Caco-2 (cell line): ENCODE measurements around the gene GPR61. TPM values are rescaled to one million over a fixed set of nuclear protein-coding genes. Genes with fewer than 3 reads are reported as not detected.

Experiments used
- BruUV-seq: library from RNA; stranded (reverse); fragments of 400-500 nt; replicated peaks from 2 replicates; lab custom pipeline; 2021; lab: Mats Ljungman, UMichigan
- CTCF ChIA-PET: fragments of 300-600 bp; sonication (Branson Sonifier 250); formaldehyde crosslinking; loops from one replicate; lab custom pipeline; 2022; ENCODE audit warnings: antibody characterized with exemption; lab: Charles Lee
- POLR2A ChIA-PET: fragments of 300-600 bp; sonication (Branson Sonifier 250); formaldehyde crosslinking; loops from one replicate; lab custom pipeline; 2022; ENCODE audit warnings: antibody characterized with exemption; lab: Charles Lee
- DNase-seq, 2 experiments: peaks; one replicate each; pipeline versions ENCODE4 v3.0.0 to v3.0.0-alpha.2; 2020 to 2022
- H3K27me3 ChIP-seq: replicated peaks from 2 replicates; pipeline ENCODE4 v1.6.0; 2011; ENCODE audit warnings: low read length; ENCODE audit not compliant: control insufficient read depth, insufficient read depth
- H3K36me3 ChIP-seq: 2 replicates; pipeline ENCODE4 v1.5.1; 2011; ENCODE audit warnings: low read length; ENCODE audit not compliant: control insufficient read depth, insufficient read depth
- H3K4me1 ChIP-seq: fragments of 250-450 bp; sonication (Bioruptor Pico); 2 replicates; pipeline ENCODE4 v1.5.1; 2020; ENCODE audit warnings: mild to moderate bottlenecking
- H3K4me3 ChIP-seq: 2 replicates; pipeline ENCODE4 v1.5.1; 2011; ENCODE audit warnings: low read depth, mild to moderate bottlenecking, control low read depth, low read length
- H3K9me3 ChIP-seq: fragments of 250-450 bp; sonication (Bioruptor Pico); 2 replicates; pipeline ENCODE4 v1.5.1; 2020; ENCODE audit warnings: mild to moderate bottlenecking, moderate library complexity
- H3K27ac Mint-ChIP-seq: one replicate; pipeline ENCODE4 v1.8.0; 2022; ENCODE audit warnings: mixed read lengths; ENCODE audit not compliant: unreplicated experiment
- H3K27me3 Mint-ChIP-seq: one replicate; pipeline ENCODE4 v1.8.0; 2022; ENCODE audit warnings: mixed read lengths; ENCODE audit not compliant: insufficient read depth, unreplicated experiment
- H3K36me3 Mint-ChIP-seq: one replicate; pipeline ENCODE4 v1.8.0; 2022; ENCODE audit warnings: mild to moderate bottlenecking, mixed read lengths; ENCODE audit not compliant: insufficient read depth, unreplicated experiment
- H3K4me1 Mint-ChIP-seq: one replicate; pipeline ENCODE4 v1.8.0; 2022; ENCODE audit warnings: low read depth, mixed read lengths; ENCODE audit not compliant: unreplicated experiment
- H3K4me3 Mint-ChIP-seq: one replicate; pipeline ENCODE4 v1.8.0; 2022; ENCODE audit warnings: mild to moderate bottlenecking, moderate library complexity, mixed read lengths; ENCODE audit not compliant: unreplicated experiment
- H3K9me3 Mint-ChIP-seq: one replicate; pipeline ENCODE4 v1.8.0; 2022; ENCODE audit warnings: mixed read lengths; ENCODE audit not compliant: unreplicated experiment
- intact Hi-C: fragments of 100-400 bp; cut with micrococcal nuclease; formaldehyde crosslinking; loops from one replicate; pipeline ENCODE4 v1.10.0; 2022; ENCODE audit not compliant: unreplicated experiment
- total RNA-seq: library from RNA; stranded (reverse); gene quantifications from 2 replicates; pipeline ENCODE4 v1.2.3, GENCODE V29; 2022
- TF ChIP-seq, protein P1 (sequence below), 2 experiments: fragments of 200-600 bp in 1 of 2; IDR thresholded peaks; 1 replicate in 1 of 2; 2 replicates in 1 of 2; pipeline versions ENCODE4 v1.5.1 to v1.8.0; 2011 to 2022; ENCODE audit warnings: antibody characterized with exemption in 1 of 2, control low read depth in 1 of 2, inconsistent platforms in 1 of 2, low read depth in 1 of 2, low read length in 1 of 2, mild to moderate bottlenecking in 1 of 2, moderate library complexity in 1 of 2; ENCODE audit not compliant: insufficient read depth in 1 of 2, severe bottlenecking in 1 of 2, unreplicated experiment in 1 of 2

GPR61 gene
- total RNA-seq, 1 experiment from 2014 or later, result not detected

DNA sequence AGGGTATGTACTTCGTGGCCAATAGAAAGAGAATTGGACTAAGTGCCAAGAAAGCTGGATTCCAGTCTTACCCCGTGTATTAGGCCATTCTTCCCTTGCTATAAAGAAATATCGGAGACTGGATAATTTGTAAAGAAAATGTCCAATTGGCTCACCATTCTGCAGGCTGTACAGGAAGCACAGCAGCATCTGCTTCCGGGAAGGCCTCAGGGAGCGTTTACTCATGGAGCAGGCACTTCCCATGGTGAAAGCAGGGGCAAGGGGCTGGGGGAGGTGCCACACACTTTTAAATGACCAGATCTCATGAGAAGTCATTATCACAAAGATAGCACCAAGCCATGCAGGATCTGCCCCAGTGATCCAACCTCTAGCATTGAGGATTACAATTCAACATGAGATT is 22.3 kb upstream of the GPR61 start:
- H3K9me3 ChIP-seq, result no peaks in the 10 kb centered on the region
- H3K4me3 ChIP-seq, result no peak overlapping the region
- H3K27ac Mint-ChIP-seq, result no peak overlapping the region
- CTCF ChIA-PET, result no interaction called here
- no peaks in the 10 kb centered on the region for H3K4me1 ChIP-seq
- POLR2A ChIA-PET, result no interaction called here
- H3K4me1 Mint-ChIP-seq, result no peaks in the 10 kb centered on the region
- H3K9me3 Mint-ChIP-seq, result no peaks in the 10 kb centered on the region
- no peaks in the 10 kb centered on the region for H3K36me3 ChIP-seq
- no peaks in the 10 kb centered on the region for H3K27me3 ChIP-seq
- peaks cover 2% of the 10 kb centered on the region for H3K27me3 Mint-ChIP-seq
- TF ChIP-seq, protein P1, sequence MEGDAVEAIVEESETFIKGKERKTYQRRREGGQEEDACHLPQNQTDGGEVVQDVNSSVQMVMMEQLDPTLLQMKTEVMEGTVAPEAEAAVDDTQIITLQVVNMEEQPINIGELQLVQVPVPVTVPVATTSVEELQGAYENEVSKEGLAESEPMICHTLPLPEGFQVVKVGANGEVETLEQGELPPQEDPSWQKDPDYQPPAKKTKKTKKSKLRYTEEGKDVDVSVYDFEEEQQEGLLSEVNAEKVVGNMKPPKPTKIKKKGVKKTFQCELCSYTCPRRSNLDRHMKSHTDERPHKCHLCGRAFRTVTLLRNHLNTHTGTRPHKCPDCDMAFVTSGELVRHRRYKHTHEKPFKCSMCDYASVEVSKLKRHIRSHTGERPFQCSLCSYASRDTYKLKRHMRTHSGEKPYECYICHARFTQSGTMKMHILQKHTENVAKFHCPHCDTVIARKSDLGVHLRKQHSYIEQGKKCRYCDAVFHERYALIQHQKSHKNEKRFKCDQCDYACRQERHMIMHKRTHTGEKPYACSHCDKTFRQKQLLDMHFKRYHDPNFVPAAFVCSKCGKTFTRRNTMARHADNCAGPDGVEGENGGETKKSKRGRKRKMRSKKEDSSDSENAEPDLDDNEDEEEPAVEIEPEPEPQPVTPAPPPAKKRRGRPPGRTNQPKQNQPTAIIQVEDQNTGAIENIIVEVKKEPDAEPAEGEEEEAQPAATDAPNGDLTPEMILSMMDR (IDR thresholded peaks at IDR 0.05; ENCODE audit: insufficient read depth in 1 of 2, low read depth in 1 of 2, low read length in 1 of 2, severe bottlenecking in 1 of 2, unreplicated experiment in 1 of 2), result no peak
- BruUV-seq, result no TSS peak
- no peak for DNase-seq
- H3K36me3 Mint-ChIP-seq, result no peaks in the 10 kb centered on the region
- no peak overlapping the region for H3K4me3 Mint-ChIP-seq
- intact Hi-C loops, result no loop called here

DNA sequence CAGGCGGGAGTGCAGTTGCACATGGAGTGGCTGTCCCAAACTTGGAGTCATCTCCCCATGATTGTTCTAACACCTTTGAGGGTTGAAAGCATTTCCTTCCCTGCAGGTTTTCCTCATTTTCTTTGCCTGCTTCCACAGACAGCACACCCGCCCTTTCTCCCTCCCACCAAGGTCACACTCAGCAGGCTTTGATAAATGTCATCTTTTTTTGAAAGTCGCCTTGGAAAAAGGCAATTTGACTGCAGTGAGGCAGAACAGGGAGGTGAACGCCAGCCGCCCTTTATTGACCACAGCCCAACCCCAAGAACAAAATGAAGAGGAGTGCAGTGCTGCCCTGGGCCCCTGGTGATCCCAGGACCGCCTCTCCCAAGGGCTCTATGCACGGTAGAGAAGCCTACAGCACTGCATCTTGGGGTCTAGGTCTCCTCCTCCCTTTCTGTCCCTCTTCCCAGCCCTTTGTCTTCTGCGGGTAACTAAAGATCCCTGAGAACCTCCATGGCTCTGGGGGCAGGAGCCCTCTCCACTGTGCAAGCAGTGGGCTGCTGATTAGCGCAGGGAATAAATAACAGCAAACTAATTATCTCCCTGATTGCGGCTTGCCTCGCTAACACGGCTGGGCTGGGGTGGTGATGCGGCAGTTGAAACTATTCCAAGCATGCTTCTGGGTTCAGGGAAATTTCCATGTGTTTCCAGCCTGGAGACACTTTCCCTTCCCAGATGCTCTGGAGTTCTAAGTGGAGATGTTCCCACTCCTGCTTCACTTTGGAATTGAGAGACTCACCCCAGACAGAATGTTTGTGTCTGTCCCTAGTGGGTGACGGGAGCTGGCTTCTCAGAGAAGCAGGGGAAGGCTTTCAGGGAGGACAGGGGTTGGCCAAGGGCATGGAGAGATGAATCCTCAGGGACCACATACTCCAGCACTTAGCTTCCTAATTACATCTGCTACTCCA is 18.4 kb upstream of the GPR61 start:
- Mint-ChIP-seq H3K36me3 (no peaks in the 10 kb centered on the region), H3K27me3 (peaks cover 16% of the 10 kb centered on the region), H3K4me1 (no peaks in the 10 kb centered on the region), H3K4me3 (no peak overlapping the region), H3K9me3 (no peaks in the 10 kb centered on the region), H3K27ac (no peak overlapping the region)
- ChIA-PET CTCF (no interaction called here), POLR2A (no interaction called here)
- H3K9me3 ChIP-seq, result no peaks in the 10 kb centered on the region
- H3K4me3 ChIP-seq, result no peak overlapping the region
- no peak for DNase-seq
- H3K36me3 ChIP-seq, result no peaks in the 10 kb centered on the region
- no TSS peak for BruUV-seq
- H3K27me3 ChIP-seq, result no peaks in the 10 kb centered on the region
- intact Hi-C loops, result no loop called here
- TF ChIP-seq, protein P1 (IDR thresholded peaks at IDR 0.05; ENCODE audit: insufficient read depth in 1 of 2, low read depth in 1 of 2, low read length in 1 of 2, severe bottlenecking in 1 of 2, unreplicated experiment in 1 of 2), result no peak
- no peaks in the 10 kb centered on the region for H3K4me1 ChIP-seq

DNA sequence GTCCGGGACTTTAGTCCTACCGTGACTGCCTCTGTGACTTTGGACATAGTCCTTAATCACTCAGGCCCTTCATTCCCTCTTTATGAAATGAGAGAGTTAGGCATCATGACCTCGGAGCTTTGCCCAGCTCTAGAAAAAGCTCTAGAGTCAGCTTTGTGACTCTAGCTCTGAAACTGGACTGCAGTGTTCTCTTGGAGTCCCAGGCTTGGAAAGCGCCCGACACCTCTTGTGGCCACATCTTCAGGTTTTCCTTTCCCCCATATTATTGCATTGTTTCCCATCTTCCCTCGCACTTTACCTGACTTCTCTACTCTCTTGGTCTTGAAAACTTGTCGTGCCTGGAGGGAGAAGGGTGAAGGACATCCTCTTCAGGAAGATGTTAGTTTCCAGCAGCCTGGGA is 17.6 kb upstream of the GPR61 start:
- POLR2A ChIA-PET, result no interaction called here
- H3K4me3 Mint-ChIP-seq, result no peak overlapping the region
- H3K36me3 Mint-ChIP-seq, result no peaks in the 10 kb centered on the region
- H3K27ac Mint-ChIP-seq, result no peak overlapping the region
- no TSS peak for BruUV-seq
- no peaks in the 10 kb centered on the region for H3K9me3 Mint-ChIP-seq
- no peaks in the 10 kb centered on the region for H3K4me1 Mint-ChIP-seq
- intact Hi-C loops, result no loop called here
- CTCF ChIA-PET, result no interaction called here
- H3K27me3 Mint-ChIP-seq, result peaks cover 18% of the 10 kb centered on the region
- Histone ChIP-seq H3K4me3 (no peak overlapping the region), H3K36me3 (no peaks in the 10 kb centered on the region), H3K4me1 (no peaks in the 10 kb centered on the region), H3K9me3 (no peaks in the 10 kb centered on the region), H3K27me3 (no peaks in the 10 kb centered on the region)
- TF ChIP-seq, protein P1 (IDR thresholded peaks at IDR 0.05; ENCODE audit: insufficient read depth in 1 of 2, low read depth in 1 of 2, low read length in 1 of 2, severe bottlenecking in 1 of 2, unreplicated experiment in 1 of 2), result no peak
- no peak for DNase-seq
